ENCODE data around the gene CSPG4. TPM values are rescaled to one million over a fixed set of nuclear protein-coding genes. Genes with fewer than 3 reads are reported as not detected.

CSPG4 gene
- total and polyA plus RNA-seq, 10 of the 15 experiments (the other 5 are each of a cell fraction or from before 2014, with no cell fraction given): 0.02 to 2.2 (median 0.76) TPM

DNA sequence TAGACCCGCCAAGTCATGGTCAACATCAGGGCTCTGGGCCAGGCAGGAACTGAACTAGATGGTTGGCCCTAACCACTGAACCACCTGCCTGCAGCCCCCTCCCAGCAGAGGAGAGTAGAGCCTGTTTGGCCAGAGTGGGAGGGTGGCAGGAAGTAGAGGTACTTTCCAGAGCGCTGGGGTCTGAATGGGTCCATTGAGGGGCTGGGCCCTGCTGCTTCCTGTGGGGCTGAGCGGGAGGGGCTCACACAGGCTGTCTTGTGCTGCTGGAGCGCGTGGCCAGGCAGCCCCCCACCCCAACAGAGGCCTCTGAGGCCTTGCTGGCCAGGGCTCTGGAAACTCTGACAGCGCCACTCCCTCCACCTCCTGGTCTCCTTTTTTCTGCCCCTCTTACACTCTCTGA lies 17.4 kb downstream of the CSPG4 start (continued):
- TF ChIP-seq SUZ12 (IDR thresholded peaks at IDR 0.05; ENCODE audit: unreplicated experiment) (no peak), BCL11A (IDR thresholded peaks at IDR 0.05; ENCODE audit: low read depth, low read length) (0 out of 2 replicates have a peak, but pooled peaks have one; percentile 15), GATAD2B (conservative IDR thresholded peaks at IDR 0.05; ENCODE audit: low read depth) (peak; percentile 54; the same call in 1 of the 2 replicates), ZSCAN29 (IDR thresholded peaks at IDR 0.05) (no peak), TCF12 (IDR thresholded peaks at IDR 0.05; ENCODE audit: low read depth, low read length) (peak; percentile 36; the same call in 1 of the 2 replicates), TCF3 (IDR thresholded peaks at IDR 0.05; ENCODE audit: borderline replicate concordance, insufficient read depth, low read depth, low read length) (no peak), RBBP5 (conservative IDR thresholded peaks at IDR 0.05) (no peak), NBN (IDR thresholded peaks at IDR 0.05) (no peak), KDM1A (IDR thresholded peaks at IDR 0.05; ENCODE audit: borderline replicate concordance) (no peak), GABPA (IDR thresholded peaks at IDR 0.05; ENCODE audit: low read depth) (no peak), NR2C1 (IDR thresholded peaks at IDR 0.05) (no peak), CEBPB (IDR thresholded peaks at IDR 0.05; ENCODE audit: borderline replicate concordance in 1 of 2, low read depth in 2 of 2, low read length in 2 of 2) (0 out of 4 replicates have a peak, but pooled peaks of 1 of the 2 experiments have one; percentile 11), HDAC2 (IDR thresholded peaks at IDR 0.05) (no peak), CBFB (IDR thresholded peaks at IDR 0.05; ENCODE audit: low read depth) (no peak), BHLHE40 (IDR thresholded peaks at IDR 0.05; ENCODE audit: borderline replicate concordance in 1 of 2, low read depth in 2 of 2, low read length in 1 of 2) (peak in 1 of 2 experiments; percentile 24; a peak in 1 of 4 replicates), ETV6 (conservative IDR thresholded peaks at IDR 0.05 in 1 of 2, IDR thresholded peaks at IDR 0.05 in 1 of 2; ENCODE audit: borderline replicate concordance in 1 of 2, low read depth in 1 of 2) (no peak), POLR2AphosphoS5 (IDR thresholded peaks at IDR 0.05; ENCODE audit: low read length) (peak; percentile 53; the same call in 1 of the 2 replicates), ZNF274 (IDR thresholded peaks at IDR 0.05; ENCODE audit: insufficient read depth, insufficient read length) (no peak)
- TF ChIP-seq, protein P1, sequence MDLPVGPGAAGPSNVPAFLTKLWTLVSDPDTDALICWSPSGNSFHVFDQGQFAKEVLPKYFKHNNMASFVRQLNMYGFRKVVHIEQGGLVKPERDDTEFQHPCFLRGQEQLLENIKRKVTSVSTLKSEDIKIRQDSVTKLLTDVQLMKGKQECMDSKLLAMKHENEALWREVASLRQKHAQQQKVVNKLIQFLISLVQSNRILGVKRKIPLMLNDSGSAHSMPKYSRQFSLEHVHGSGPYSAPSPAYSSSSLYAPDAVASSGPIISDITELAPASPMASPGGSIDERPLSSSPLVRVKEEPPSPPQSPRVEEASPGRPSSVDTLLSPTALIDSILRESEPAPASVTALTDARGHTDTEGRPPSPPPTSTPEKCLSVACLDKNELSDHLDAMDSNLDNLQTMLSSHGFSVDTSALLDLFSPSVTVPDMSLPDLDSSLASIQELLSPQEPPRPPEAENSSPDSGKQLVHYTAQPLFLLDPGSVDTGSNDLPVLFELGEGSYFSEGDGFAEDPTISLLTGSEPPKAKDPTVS (IDR thresholded peaks at IDR 0.05; ENCODE audit: low read depth, low read length): no peak
- TF ChIP-seq, protein P2, sequence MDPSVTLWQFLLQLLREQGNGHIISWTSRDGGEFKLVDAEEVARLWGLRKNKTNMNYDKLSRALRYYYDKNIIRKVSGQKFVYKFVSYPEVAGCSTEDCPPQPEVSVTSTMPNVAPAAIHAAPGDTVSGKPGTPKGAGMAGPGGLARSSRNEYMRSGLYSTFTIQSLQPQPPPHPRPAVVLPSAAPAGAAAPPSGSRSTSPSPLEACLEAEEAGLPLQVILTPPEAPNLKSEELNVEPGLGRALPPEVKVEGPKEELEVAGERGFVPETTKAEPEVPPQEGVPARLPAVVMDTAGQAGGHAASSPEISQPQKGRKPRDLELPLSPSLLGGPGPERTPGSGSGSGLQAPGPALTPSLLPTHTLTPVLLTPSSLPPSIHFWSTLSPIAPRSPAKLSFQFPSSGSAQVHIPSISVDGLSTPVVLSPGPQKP (IDR thresholded peaks at IDR 0.05; ENCODE audit: low read depth, low read length): no peak
- TF ChIP-seq, protein P3, sequence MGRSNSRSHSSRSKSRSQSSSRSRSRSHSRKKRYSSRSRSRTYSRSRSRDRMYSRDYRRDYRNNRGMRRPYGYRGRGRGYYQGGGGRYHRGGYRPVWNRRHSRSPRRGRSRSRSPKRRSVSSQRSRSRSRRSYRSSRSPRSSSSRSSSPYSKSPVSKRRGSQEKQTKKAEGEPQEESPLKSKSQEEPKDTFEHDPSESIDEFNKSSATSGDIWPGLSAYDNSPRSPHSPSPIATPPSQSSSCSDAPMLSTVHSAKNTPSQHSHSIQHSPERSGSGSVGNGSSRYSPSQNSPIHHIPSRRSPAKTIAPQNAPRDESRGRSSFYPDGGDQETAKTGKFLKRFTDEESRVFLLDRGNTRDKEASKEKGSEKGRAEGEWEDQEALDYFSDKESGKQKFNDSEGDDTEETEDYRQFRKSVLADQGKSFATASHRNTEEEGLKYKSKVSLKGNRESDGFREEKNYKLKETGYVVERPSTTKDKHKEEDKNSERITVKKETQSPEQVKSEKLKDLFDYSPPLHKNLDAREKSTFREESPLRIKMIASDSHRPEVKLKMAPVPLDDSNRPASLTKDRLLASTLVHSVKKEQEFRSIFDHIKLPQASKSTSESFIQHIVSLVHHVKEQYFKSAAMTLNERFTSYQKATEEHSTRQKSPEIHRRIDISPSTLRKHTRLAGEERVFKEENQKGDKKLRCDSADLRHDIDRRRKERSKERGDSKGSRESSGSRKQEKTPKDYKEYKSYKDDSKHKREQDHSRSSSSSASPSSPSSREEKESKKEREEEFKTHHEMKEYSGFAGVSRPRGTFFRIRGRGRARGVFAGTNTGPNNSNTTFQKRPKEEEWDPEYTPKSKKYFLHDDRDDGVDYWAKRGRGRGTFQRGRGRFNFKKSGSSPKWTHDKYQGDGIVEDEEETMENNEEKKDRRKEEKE (IDR thresholded peaks at IDR 0.05): no peak
- TF ChIP-seq, protein P4, sequence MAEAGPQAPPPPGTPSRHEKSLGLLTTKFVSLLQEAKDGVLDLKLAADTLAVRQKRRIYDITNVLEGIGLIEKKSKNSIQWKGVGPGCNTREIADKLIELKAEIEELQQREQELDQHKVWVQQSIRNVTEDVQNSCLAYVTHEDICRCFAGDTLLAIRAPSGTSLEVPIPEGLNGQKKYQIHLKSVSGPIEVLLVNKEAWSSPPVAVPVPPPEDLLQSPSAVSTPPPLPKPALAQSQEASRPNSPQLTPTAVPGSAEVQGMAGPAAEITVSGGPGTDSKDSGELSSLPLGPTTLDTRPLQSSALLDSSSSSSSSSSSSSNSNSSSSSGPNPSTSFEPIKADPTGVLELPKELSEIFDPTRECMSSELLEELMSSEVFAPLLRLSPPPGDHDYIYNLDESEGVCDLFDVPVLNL (IDR thresholded peaks at IDR 0.05; ENCODE audit: low read depth, low read length): no peak
